H1 (cell line): ENCODE data around the gene STXBP5.

ENCODE experiments used
- ATF2 ChIP-seq: IDR thresholded peaks from 2 replicates; pipeline ENCODE4 v1.6.1; 2012; ENCODE audit warnings: low read length, inconsistent platforms
- CHD2 ChIP-seq: IDR thresholded peaks from 2 replicates; pipeline ENCODE4 v1.6.1; 2012; ENCODE audit warnings: low read length, improper control_type of control experiment
- CTCF ChIP-seq, 3 experiments: IDR thresholded peaks; 1 replicate in 2 of 3; 2 replicates in 1 of 3; pipeline versions ENCODE4 v1.5.1 to v1.6.1; 2011; ENCODE audit warnings: low read length in 3 of 3, mild to moderate bottlenecking in 3 of 3, inconsistent platforms in 2 of 3, low read depth in 1 of 3, moderate library complexity in 1 of 3; ENCODE audit not compliant: insufficient read depth in 1 of 3; ENCODE audit errors: control extremely low read depth in 1 of 3
- EGR1 ChIP-seq: IDR thresholded peaks from 2 replicates; pipeline ENCODE4 v1.6.1; 2011; ENCODE audit warnings: low read depth, low read length, borderline replicate concordance
- EZH2 ChIP-seq: fragments of 200-600 bp; sonication (generic); IDR thresholded peaks from 2 replicates; pipeline ENCODE4 v1.7.1; 2012; ENCODE audit warnings: low read depth, mild to moderate bottlenecking, moderate library complexity, low read length, inconsistent platforms; ENCODE audit not compliant: severe bottlenecking
- HDAC6 ChIP-seq: IDR thresholded peaks from one replicate; pipeline ENCODE4 v1.7.1; 2012; ENCODE audit warnings: low read depth, mild to moderate bottlenecking, inconsistent platforms, low read length, moderate library complexity
- JUND ChIP-seq: IDR thresholded peaks from 2 replicates; pipeline ENCODE4 v1.6.1; 2011; ENCODE audit warnings: mild to moderate bottlenecking, improper control_type of control experiment, low read length
- KDM4A ChIP-seq: IDR thresholded peaks from one replicate; pipeline ENCODE4 v1.7.1; 2012; ENCODE audit warnings: low read depth, mild to moderate bottlenecking, moderate library complexity, low read length, inconsistent platforms; ENCODE audit not compliant: severe bottlenecking
- MAFK ChIP-seq: IDR thresholded peaks from 2 replicates; pipeline ENCODE4 v1.6.1; 2012; ENCODE audit warnings: low read depth, mild to moderate bottlenecking, improper control_type of control experiment, low read length
- POLR2A ChIP-seq, 2 experiments: IDR thresholded peaks; 1 replicate in 1 of 2; 2 replicates in 1 of 2; pipeline ENCODE4 v1.6.1; 2011; ENCODE audit warnings: low read depth in 2 of 2, low read length in 2 of 2, mild to moderate bottlenecking in 2 of 2; ENCODE audit errors: control extremely low read depth in 1 of 2
- POU5F1 ChIP-seq: IDR thresholded peaks from 2 replicates; pipeline ENCODE4 v1.6.1; 2011; ENCODE audit warnings: low read depth, mild to moderate bottlenecking, low read length, moderate library complexity
- SIRT6 ChIP-seq: IDR thresholded peaks from one replicate; pipeline ENCODE4 v1.7.1; 2012; ENCODE audit warnings: low read length, inconsistent platforms
- SUZ12 ChIP-seq: fragments of 200-600 bp; sonication (generic); IDR thresholded peaks from 2 replicates; pipeline ENCODE4 v1.6.1; 2012; ENCODE audit warnings: mild to moderate bottlenecking, inconsistent platforms, low read length, moderate library complexity, mixed read lengths

GRCh38 chr6:147154454-147154853, 49.8 kb upstream of the STXBP5 start:
- TF ChIP-seq CTCF (IDR thresholded peaks at IDR 0.05; ENCODE audit: control extremely low read depth in 1 of 3, insufficient read depth in 1 of 3, low read depth in 1 of 3, low read length in 3 of 3) (no peak), EGR1 (no peak), POLR2A (IDR thresholded peaks at IDR 0.05; ENCODE audit: control extremely low read depth in 1 of 2, low read depth in 2 of 2, low read length in 2 of 2) (no peak), SIRT6 (no peak), POU5F1 (no peak), ATF2 (no peak), JUND (no peak), CHD2 (no peak), EZH2 (no peak), MAFK (no peak), HDAC6 (no peak), SUZ12 (no peak), KDM4A (no peak)
